ENCODE measurements around the gene TXK.

TXK gene

GRCh38 chr4:48068182-48068581, 65.9 kb downstream of the TXK start:
- FAIRE-seq: no peak
- DNase-seq (ENCODE audit: extremely low spot score, insufficient read length, low read depth): no peak

GRCh38 chr4:48067536-48067935, 66.5 kb downstream of the TXK start:
- DNase-seq (ENCODE audit: extremely low spot score, insufficient read length, low read depth) (no peak), FAIRE-seq (no peak)

GRCh38 chr4:48065587-48066052, 68.4 kb downstream of the TXK start:
- DNase-seq (ENCODE audit: extremely low spot score, insufficient read length, low read depth): no peak
- no peak for FAIRE-seq

- DNase-seq (ENCODE audit: extremely low spot score, insufficient read length, low read depth) (no peak), FAIRE-seq (no peak)
These were observed 69.7 kb downstream of the TXK start for GRCh38 chr4:48064349-48064748.

- DNase-seq (ENCODE audit: extremely low spot score, insufficient read length, low read depth): no peak
- FAIRE-seq: no peak
These were observed 75.2 kb downstream of the TXK start for GRCh38 chr4:48058617-48059530.

- no peak for DNase-seq (ENCODE audit: extremely low spot score, insufficient read length, low read depth)
- no peak for FAIRE-seq
These were observed 83.0 kb downstream of the TXK start for GRCh38 chr4:48051078-48051477.

GRCh38 chr4:48049483-48049882, 84.6 kb downstream of the TXK start:
- FAIRE-seq: no peak
- DNase-seq (ENCODE audit: extremely low spot score, insufficient read length, low read depth): no peak

- no peak for DNase-seq (ENCODE audit: extremely low spot score, insufficient read length, low read depth)
- FAIRE-seq: no peak
These were observed 86.2 kb downstream of the TXK start for GRCh38 chr4:48047896-48048295.

GRCh38 chr4:48047421-48047844, 86.6 kb downstream of the TXK start:
- FAIRE-seq: peak; percentile 96
- DNase-seq (ENCODE audit: extremely low spot score, insufficient read length, low read depth): peak; percentile 47

GRCh38 chr4:48046059-48046458, 88.0 kb downstream of the TXK start:
- DNase-seq (ENCODE audit: extremely low spot score, insufficient read length, low read depth) (no peak), FAIRE-seq (no peak)

GRCh38 chr4:48044298-48044697, 89.8 kb downstream of the TXK start:
- no peak for FAIRE-seq
- DNase-seq (ENCODE audit: extremely low spot score, insufficient read length, low read depth): no peak

- DNase-seq (ENCODE audit: extremely low spot score, insufficient read length, low read depth) (no peak), FAIRE-seq (no peak)
These were observed 90.5 kb downstream of the TXK start for GRCh38 chr4:48043504-48043903.

GRCh38 chr4:48042979-48043461, 91.0 kb downstream of the TXK start:
- DNase-seq (ENCODE audit: extremely low spot score, insufficient read length, low read depth): no peak
- FAIRE-seq: peak; percentile 86

GRCh38 chr4:48041535-48042137, 92.4 kb downstream of the TXK start:
- FAIRE-seq (peak; percentile 87), DNase-seq (ENCODE audit: extremely low spot score, insufficient read length, low read depth) (no peak)

GRCh38 chr4:48039561-48039960, 94.5 kb downstream of the TXK start:
- DNase-seq (ENCODE audit: extremely low spot score, insufficient read length, low read depth) (no peak), FAIRE-seq (peak; percentile 36)

GRCh38 chr4:48038666-48039065, 95.4 kb downstream of the TXK start:
- FAIRE-seq (no peak), DNase-seq (ENCODE audit: extremely low spot score, insufficient read length, low read depth) (no peak)

- DNase-seq (ENCODE audit: extremely low spot score, insufficient read length, low read depth) (no peak), FAIRE-seq (no peak)
These were observed 97.0 kb downstream of the TXK start for GRCh38 chr4:48037117-48037462.

GRCh38 chr4:48035952-48036351, 98.1 kb downstream of the TXK start:
- no peak for DNase-seq (ENCODE audit: extremely low spot score, insufficient read length, low read depth)

GRCh38 chr4:48033825-48034413, 100.1 kb downstream of the TXK start:
- DNase-seq (ENCODE audit: extremely low spot score, insufficient read length, low read depth) (no peak), FAIRE-seq (peak; percentile 82)

More at GRCh38 chr4:48035952-48036351, 98.1 kb downstream of the TXK start:
- FAIRE-seq: no peak

- DNase-seq (ENCODE audit: extremely low spot score, insufficient read length, low read depth) (no peak), FAIRE-seq (no peak)
These were observed 100.6 kb downstream of the TXK start for GRCh38 chr4:48033412-48033811.

GRCh38 chr4:48032721-48033120, 101.3 kb downstream of the TXK start:
- no peak for DNase-seq (ENCODE audit: extremely low spot score, insufficient read length, low read depth)
- no peak for FAIRE-seq
